Mucosa of descending colon (tissue), 3 donors: ENCODE data around the gene WDR82. TPM values are rescaled to one million over a fixed set of nuclear protein-coding genes. Genes with fewer than 3 reads are reported as not detected.
A peak's percentile ranks its signal among the peaks of the same experiment; 100 is the strongest.

Experiments used
- ATAC-seq: fragments of 200-7000 bp; cut with Tn5 transposase; one replicate; pipeline ENCODE4 v1.9.1; 2020; ENCODE audit warnings: mild to moderate bottlenecking, moderate library complexity
- DNase-seq, 3 donors: peaks; one replicate each; pipeline ENCODE4 v3.0.0-alpha.2; 2020
- H3K36me3 ChIP-seq: fragments of 200-600 bp; one replicate; pipeline ENCODE4 v1.8.0; 2021; ENCODE audit warnings: low read depth, mild to moderate bottlenecking
- H3K4me1 ChIP-seq: fragments of 200-600 bp; one replicate; pipeline ENCODE4 v1.8.0; 2021; ENCODE audit warnings: low read depth, mild to moderate bottlenecking
- H3K4me3 ChIP-seq: fragments of 200-600 bp; one replicate; pipeline ENCODE4 v1.8.0; 2021; ENCODE audit warnings: mild to moderate bottlenecking
- H3K9me3 ChIP-seq: fragments of 200-600 bp; one replicate; pipeline ENCODE4 v1.8.0; 2021; ENCODE audit warnings: mild to moderate bottlenecking
- intact Hi-C, 2 donors: fragments of 100-400 bp; cut with DNase I in 1 of 2; cut with micrococcal nuclease in 1 of 2; formaldehyde crosslinking; loops; one replicate each; pipeline versions ENCODE4 v1.11.0 to v1.11.1; 2022; cut with DNase I, micrococcal nuclease
- total RNA-seq, 3 donors: library from RNA; stranded (reverse); fragmentation: NEBNext Ultra II Directional in 2 of 3; extraction: Animal tissue kit (Norgen Biotek cat#: 25700) in 2 of 3; gene quantifications; one replicate each; pipeline versions ENCODE4 v1.2.1 to v1.2.4, GENCODE V29; 2021 to 2023
- TF ChIP-seq, protein P1 (sequence below): fragments of 200-600 bp; IDR thresholded peaks from one replicate; pipeline ENCODE4 v1.8.0; 2022; ENCODE audit warnings: antibody characterized with exemption, mild to moderate bottlenecking
- donor health status: DM: no; HTN: no; CAD: no; lungs with moderate emphysema.
- donor health status: DM: no; HTN: no; CAD: no.
- donor health status: DM: no; HTN: yes; CAD: no.

Gene WDR82
- total RNA-seq, 3 donors from 2014 or later, result 55.8 to 83.1 (median 62.9) TPM

DNA sequence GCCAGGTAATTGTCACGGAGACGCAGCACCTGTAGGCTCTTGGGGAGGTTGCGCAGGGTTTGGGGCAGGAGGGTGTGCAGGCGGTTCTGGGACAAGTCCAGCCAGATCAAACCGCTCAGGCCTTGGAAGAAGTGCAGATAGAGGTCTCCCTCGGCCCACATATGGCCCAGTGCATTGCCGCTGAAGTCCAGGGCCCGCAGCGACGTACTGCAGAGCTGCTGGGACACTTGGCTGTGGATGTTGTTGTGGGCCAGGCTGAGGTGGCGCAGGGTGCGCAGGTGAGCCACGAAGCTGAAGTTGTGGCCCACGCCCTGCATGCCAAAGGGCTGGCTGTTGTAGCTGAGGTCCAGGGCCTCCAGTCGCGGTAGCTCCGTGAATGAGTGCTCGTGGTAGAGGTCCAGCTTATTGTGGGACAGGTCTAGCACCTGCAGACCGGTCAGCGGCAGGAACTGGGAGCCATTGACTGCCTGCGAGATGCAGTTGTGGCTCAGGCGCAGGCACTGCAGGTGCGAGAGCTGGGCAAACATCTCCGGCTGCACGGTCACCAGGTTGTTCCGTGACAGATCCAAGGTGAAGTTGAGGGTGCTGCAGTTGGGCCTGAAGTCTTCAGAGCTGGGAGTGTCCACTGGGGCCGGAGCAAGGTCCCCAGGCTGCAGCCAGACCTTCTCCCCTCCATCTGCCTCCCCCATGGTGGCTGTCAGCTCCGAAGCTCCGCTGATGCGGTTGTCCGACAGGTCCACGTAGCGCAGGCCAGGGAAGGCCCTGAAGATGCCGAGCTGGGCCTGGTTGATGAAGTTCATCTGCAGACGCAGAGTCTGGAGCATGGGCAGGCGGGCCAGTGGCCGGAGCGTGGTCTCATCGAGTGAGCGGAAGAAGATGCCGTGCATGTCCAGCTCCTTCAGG, 55.9 kb downstream of the WDR82 start:
- no peak overlapping the region for H3K4me3 ChIP-seq
- intact Hi-C loops, result loop anchor here in 1 of 2 donors (10.0 kb wide), 1 partner anchor 112 kb away; no protein-coding TSS in a partner anchor
- H3K9me3 ChIP-seq, result no peaks in the 10 kb centered on the region
- ATAC-seq, result no peak
- no peaks in the 10 kb centered on the region for H3K36me3 ChIP-seq
- TF ChIP-seq, protein P1, sequence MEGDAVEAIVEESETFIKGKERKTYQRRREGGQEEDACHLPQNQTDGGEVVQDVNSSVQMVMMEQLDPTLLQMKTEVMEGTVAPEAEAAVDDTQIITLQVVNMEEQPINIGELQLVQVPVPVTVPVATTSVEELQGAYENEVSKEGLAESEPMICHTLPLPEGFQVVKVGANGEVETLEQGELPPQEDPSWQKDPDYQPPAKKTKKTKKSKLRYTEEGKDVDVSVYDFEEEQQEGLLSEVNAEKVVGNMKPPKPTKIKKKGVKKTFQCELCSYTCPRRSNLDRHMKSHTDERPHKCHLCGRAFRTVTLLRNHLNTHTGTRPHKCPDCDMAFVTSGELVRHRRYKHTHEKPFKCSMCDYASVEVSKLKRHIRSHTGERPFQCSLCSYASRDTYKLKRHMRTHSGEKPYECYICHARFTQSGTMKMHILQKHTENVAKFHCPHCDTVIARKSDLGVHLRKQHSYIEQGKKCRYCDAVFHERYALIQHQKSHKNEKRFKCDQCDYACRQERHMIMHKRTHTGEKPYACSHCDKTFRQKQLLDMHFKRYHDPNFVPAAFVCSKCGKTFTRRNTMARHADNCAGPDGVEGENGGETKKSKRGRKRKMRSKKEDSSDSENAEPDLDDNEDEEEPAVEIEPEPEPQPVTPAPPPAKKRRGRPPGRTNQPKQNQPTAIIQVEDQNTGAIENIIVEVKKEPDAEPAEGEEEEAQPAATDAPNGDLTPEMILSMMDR, result no peak
- peak in 1 of 3 donors; percentile 53 for DNase-seq
- peaks cover 13% of the 10 kb centered on the region for H3K4me1 ChIP-seq

DNA sequence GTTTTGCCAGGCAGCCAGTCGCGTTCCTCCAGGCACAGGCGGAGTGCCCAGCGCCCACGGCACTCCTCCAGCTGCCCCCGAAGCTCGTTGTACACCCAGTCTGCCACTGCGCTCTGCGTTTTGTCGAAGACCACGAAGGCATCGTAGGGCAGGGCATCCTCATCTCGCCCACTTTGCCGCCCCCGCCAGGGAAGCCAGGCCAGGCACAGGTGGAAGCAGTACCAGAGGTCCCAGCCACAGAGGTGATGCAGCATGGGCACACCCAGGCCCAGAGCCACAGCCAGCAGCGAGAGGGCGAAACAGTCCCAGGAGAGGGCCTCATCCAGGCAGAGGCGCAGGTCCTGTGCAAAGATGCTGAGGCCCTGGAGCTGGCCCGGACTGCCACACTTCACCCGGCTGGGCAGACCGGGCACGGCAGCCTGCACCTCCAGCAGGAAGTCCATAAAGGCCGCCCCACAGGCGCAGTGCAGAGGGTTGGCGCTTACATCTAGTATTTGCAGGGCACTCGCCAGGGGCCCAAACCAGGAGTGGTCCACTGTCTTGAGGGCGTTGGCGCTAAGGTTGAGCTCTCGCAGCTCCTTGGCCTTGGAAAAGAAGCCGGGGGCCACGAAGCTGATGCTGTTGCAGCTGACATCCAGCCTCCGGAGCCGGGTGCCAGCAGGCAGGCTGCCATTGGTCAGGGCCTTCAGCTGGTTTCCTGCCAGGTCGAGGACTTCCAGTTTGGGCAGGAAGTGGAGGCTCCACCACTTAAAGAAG, 56.7 kb downstream of the WDR82 start:
- ATAC-seq (no peak), DNase-seq (peak in 1 of 3 donors; percentile 63)
- H3K4me1 ChIP-seq, result peaks cover 22% of the 10 kb centered on the region
- intact Hi-C loops, result loop anchor here in 1 of 2 donors (10.0 kb wide), 1 partner anchor 113 kb away; no protein-coding TSS in a partner anchor
- no peak overlapping the region for H3K4me3 ChIP-seq
- no peaks in the 10 kb centered on the region for H3K36me3 ChIP-seq
- no peaks in the 10 kb centered on the region for H3K9me3 ChIP-seq
- TF ChIP-seq, protein P1, result no peak

DNA sequence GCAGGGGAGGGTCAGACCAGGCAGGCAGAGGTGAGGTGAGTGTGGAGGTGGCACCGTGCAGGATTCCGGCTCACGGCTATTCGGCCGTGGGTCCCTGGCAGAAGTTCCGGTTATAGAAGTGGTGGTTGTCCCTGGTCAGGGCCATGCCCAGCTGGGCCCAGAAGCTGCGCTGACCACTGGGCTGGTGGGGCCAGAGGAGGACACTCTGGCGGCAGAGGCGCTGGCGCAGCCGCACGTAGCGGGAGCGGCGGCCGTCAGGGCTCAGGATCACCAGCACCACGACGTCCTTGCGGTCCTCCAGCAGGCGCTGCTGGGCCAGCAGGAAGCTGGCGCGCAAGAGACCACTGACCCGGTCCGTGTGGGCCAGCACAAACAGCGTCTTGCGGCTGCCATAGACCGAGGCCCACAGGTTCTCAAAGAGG, 57.3 kb downstream of the WDR82 start:
- H3K4me3 ChIP-seq, result no peak overlapping the region
- peaks cover 28% of the 10 kb centered on the region for H3K4me1 ChIP-seq
- no peaks in the 10 kb centered on the region for H3K36me3 ChIP-seq
- DNase-seq (no peak), ATAC-seq (no peak)
- intact Hi-C loops, result loop anchor here in 1 of 2 donors (10.0 kb wide), 1 partner anchor 114 kb away; no protein-coding TSS in a partner anchor
- no peaks in the 10 kb centered on the region for H3K9me3 ChIP-seq
- TF ChIP-seq, protein P1, result no peak

DNA sequence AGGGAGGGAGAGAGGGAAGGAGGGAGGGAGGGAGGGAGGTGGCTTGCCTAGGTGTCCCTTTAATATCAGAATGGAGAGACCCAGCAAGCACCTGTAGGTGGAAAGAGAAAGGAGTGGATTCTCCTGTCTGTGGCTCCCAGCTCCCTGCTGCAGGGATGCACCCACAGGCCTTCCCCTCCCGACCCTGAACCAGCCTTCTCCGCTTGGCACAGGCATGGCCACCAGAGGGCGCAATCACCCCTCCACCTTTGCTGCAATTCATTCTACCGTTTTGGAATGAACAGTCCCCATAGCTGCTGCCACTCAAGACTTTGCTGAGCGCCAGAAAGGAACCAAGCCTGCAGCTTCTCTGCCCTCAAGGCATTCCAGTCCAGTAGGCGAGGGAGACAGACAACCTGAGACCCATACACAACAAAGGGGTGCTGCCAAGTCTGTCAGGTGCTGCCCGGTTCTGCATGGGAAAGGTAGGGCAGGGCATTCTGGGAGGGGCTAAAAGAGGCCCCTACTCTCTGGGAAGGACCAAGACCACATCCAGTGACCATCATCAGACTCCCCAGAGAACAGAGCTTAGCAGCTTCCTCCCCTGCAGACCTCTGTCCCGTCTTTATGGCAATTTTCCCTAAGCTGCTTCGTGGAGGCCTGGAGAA, 57.9 kb downstream of the WDR82 start:
- intact Hi-C loops, result loop anchor here in 1 of 2 donors (10.0 kb wide), 1 partner anchor 114 kb away; no protein-coding TSS in a partner anchor
- Histone ChIP-seq H3K4me3 (no peak overlapping the region), H3K9me3 (no peaks in the 10 kb centered on the region), H3K36me3 (no peaks in the 10 kb centered on the region), H3K4me1 (peaks cover 34% of the 10 kb centered on the region)
- TF ChIP-seq, protein P1, result peak; percentile 88
- ATAC-seq (peak; percentile 64), DNase-seq (peak; percentile 82 to 92 (median 91))

DNA sequence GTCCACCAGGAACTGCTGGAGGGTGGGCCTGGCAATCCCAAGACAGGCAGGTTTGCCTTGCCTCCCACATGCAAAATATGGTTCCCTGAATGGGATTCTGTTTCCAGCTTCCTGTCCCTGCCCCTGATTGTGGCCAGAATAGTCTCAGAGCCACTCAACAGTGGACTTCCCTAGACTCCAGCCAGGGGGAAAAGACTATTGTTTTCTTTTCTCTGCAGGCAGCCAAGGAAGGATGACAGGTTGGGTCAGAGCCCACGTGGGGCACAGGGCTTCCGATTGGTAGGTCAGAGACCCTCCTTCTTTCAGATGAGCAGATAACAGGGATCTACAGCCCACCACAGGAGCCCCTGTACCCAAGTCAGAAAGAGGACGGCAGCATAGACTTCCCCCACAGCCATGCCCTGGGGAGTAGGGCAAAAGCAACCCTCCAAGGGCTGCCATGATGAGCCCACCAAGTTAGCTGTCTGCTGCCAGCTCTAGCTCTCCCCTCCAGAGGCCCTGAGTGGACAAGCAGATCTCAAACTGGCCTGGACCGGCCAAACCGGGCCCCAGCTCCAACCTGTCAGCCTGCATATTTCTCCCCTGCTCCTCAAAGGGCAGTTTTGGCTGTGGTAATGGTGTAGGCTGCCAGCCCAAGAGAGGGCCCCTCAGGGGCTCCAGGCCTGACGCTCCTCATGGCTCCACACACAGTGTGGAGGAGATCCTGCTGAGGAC, 59.4 kb downstream of the WDR82 start:
- peaks cover 5% of the 10 kb centered on the region for H3K36me3 ChIP-seq
- no peaks in the 10 kb centered on the region for H3K9me3 ChIP-seq
- ATAC-seq, result no peak
- intact Hi-C loops, result no loop called here
- TF ChIP-seq, protein P1, result no peak
- peaks cover 34% of the 10 kb centered on the region for H3K4me1 ChIP-seq
- H3K4me3 ChIP-seq, result no peak overlapping the region
- DNase-seq, result no peak
